ENCODE results near the gene SLC22A8. TPM values are rescaled to one million over a fixed set of nuclear protein-coding genes. Genes with fewer than 3 reads are reported as not detected.
"Not testable (repeated sequence)": the region's sequence is repeated elsewhere in the genome, so short reads cannot be mapped to it uniquely, and the experiment has no call there.

The SLC22A8 gene
- polyA plus RNA-seq, 3 donors, result not detected

DNA sequence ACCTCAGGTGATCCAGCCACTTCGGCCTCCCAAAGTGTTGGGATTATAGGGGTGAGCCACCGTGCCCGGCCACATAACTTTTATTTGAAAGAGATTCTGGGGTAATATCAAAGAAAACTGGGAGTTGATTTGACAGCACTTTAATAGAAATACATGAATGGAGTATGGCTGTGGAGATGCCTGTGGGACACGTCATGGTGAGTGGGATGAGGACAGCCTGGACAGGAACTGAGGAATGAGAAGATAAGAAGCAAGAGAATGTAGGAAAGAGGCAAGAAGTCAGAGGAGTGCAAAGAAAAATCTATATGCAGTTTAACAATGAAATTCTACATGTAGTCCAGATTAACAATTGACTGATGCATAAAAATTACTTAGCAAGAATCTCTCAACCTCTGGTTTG, 61.8 kb downstream of the SLC22A8 start:
- 80 to 86% (median 83%) methylated on average over 4 of the region's 4 CpGs for WGBS, 3 donors
- no peak overlapping the region for H3K27ac ChIP-seq (ENCODE audit: low read depth, low read length)

- 80 to 82% (median 80%) methylated on average over 7 of the region's 7 CpGs for WGBS, 3 donors
- no peak overlapping the region for H3K27ac ChIP-seq (ENCODE audit: low read depth, low read length)
Measured at GRCh38 chr11:62948765-62949320, 66.8 kb downstream of the SLC22A8 start.

- WGBS, 3 donors, result 92 to 95% (median 94%) methylated on average over 10 of the region's 10 CpGs
- H3K27ac ChIP-seq (ENCODE audit: low read depth, low read length), result not testable (repeated sequence)
Measured at GRCh38 chr11:62945538-62945937, 70.1 kb downstream of the SLC22A8 start.

Other genes with a start within 250 kb of the SLC22A8 start
- gene TAF6L, start 244.4 kb downstream of the SLC22A8 start, polyA plus RNA-seq, result 10 to 100 TPM; 13.1 to 18.2 (median 14.7) TPM
- 10 to 100 TPM; 46.0 to 65.1 (median 48.4) TPM for gene TMEM179B, start 228.4 kb downstream of the SLC22A8 start, polyA plus RNA-seq
- 10 to 100 TPM; 16.2 to 19.9 (median 19.3) TPM for gene TMEM223, start 223.8 kb downstream of the SLC22A8 start, polyA plus RNA-seq
- 10 to 100 TPM; 45.1 to 85.1 (median 68.3) TPM for gene NXF1, start 210.4 kb downstream of the SLC22A8 start, polyA plus RNA-seq
- gene STX5, start 183.8 kb downstream of the SLC22A8 start, polyA plus RNA-seq, result 10 to 100 TPM; 29.6 to 40.2 (median 32.2) TPM
- not detected for gene TEX54, start 183.0 kb downstream of the SLC22A8 start, polyA plus RNA-seq
- 10 to 100 TPM; 21.3 to 52.5 (median 37.5) TPM for gene WDR74, start 176.3 kb downstream of the SLC22A8 start, polyA plus RNA-seq
- 100 to 1,000 TPM in 2 of 3 donors, 10 to 100 TPM in 1; 62.6 to 146 (median 103) TPM for gene SLC3A2, start 134.9 kb downstream of the SLC22A8 start, polyA plus RNA-seq
- gene CHRM1, start 94.5 kb downstream of the SLC22A8 start, polyA plus RNA-seq, result under 1 TPM in 1 of 3 donors, not detected in 2; 0.10 TPM
- not detected for gene SLC22A6, start 30.9 kb downstream of the SLC22A8 start, polyA plus RNA-seq
- gene SLC22A24, start 128.4 kb upstream of the SLC22A8 start, polyA plus RNA-seq, result not detected
- gene SLC22A25, start 227.8 kb upstream of the SLC22A8 start, polyA plus RNA-seq, result under 1 TPM in 1 of 3 donors, not detected in 2; 0.04 TPM

Data from adipose tissue (tissue), 3 donors.